SH-SY5Y (cell line): ENCODE results near the gene SYTL4.

Experiments used
- GATA2 ChIP-seq: IDR thresholded peaks from 2 replicates; pipeline ENCODE4 v1.6.1; 2011; ENCODE audit warnings: mild to moderate bottlenecking, low read depth, low read length
- GATA3 ChIP-seq: IDR thresholded peaks from 2 replicates; pipeline ENCODE4 v1.6.1; 2011; ENCODE audit warnings: low read depth, mild to moderate bottlenecking, low read length, moderate library complexity

- TF ChIP-seq GATA2 (no peak), GATA3 (no peak)
Measured at GRCh38 chrX:100636321-100636991, 95.5 kb downstream of the SYTL4 start, which contains the start of gene TSPAN6.
